Germinal center (tissue), 1 donor: Measurements from ENCODE around the gene WDFY4.
A peak's percentile ranks its signal among the peaks of the same experiment; 100 is the strongest.

Source experiments
- DNase-seq: peaks from one replicate; pipeline ENCODE4 v3.0.0; 2012; ENCODE audit warnings: mixed read lengths, low spot score

The WDFY4 gene

GRCh38 chr10:48792121-48792520 lies 107.4 kb downstream of the WDFY4 start:
- no peak for DNase-seq

GRCh38 chr10:48792687-48793096 lies 108.0 kb downstream of the WDFY4 start:
- DNase-seq: no peak

GRCh38 chr10:48794074-48794473 lies 109.4 kb downstream of the WDFY4 start:
- no peak for DNase-seq

- no peak for DNase-seq
These were observed 112.1 kb downstream of the WDFY4 start for GRCh38 chr10:48796713-48797245.

GRCh38 chr10:48797830-48798229 lies 113.2 kb downstream of the WDFY4 start:
- no peak for DNase-seq

GRCh38 chr10:48798481-48799254 lies 114.0 kb downstream of the WDFY4 start:
- no peak for DNase-seq

GRCh38 chr10:48799341-48800006 lies 114.8 kb downstream of the WDFY4 start:
- no peak for DNase-seq

- no peak for DNase-seq
These were observed 115.5 kb downstream of the WDFY4 start for GRCh38 chr10:48800007-48800675.

- no peak for DNase-seq
These were observed 116.3 kb downstream of the WDFY4 start for GRCh38 chr10:48801001-48801421.

- peak; percentile 46 for DNase-seq
These were observed 118.0 kb downstream of the WDFY4 start for GRCh38 chr10:48802611-48803071.

- no peak for DNase-seq
These were observed 119.3 kb downstream of the WDFY4 start for GRCh38 chr10:48803801-48804584.

GRCh38 chr10:48804740-48805182 lies 120.1 kb downstream of the WDFY4 start:
- DNase-seq: no peak

- DNase-seq: no peak
These were observed 120.7 kb downstream of the WDFY4 start for GRCh38 chr10:48805411-48805810.

GRCh38 chr10:48805848-48806247 lies 121.2 kb downstream of the WDFY4 start:
- DNase-seq: no peak

GRCh38 chr10:48806342-48806741 lies 121.7 kb downstream of the WDFY4 start:
- DNase-seq: no peak

- no peak for DNase-seq
These were observed 123.3 kb downstream of the WDFY4 start for GRCh38 chr10:48807791-48808470.

GRCh38 chr10:48809261-48809660 lies 124.6 kb downstream of the WDFY4 start:
- DNase-seq: no peak

- no peak for DNase-seq
These were observed 126.8 kb downstream of the WDFY4 start for GRCh38 chr10:48811461-48811860.

- no peak for DNase-seq
These were observed 127.2 kb downstream of the WDFY4 start for GRCh38 chr10:48811917-48812316.

GRCh38 chr10:48813291-48813690 lies 128.6 kb downstream of the WDFY4 start:
- no peak for DNase-seq

GRCh38 chr10:48813825-48814224 lies 129.2 kb downstream of the WDFY4 start:
- no peak for DNase-seq
